AG09319 (cell line): ENCODE measurements around the gene CDCA4.
"Not testable (repeated sequence)": the region's sequence is repeated elsewhere in the genome, so short reads cannot be mapped to it uniquely, and the experiment has no call there.

Experiments
- DNase-seq: peaks from one replicate; pipeline ENCODE4 v3.0.0-alpha.2; 2010; ENCODE audit warnings: low read depth; ENCODE audit errors: extremely low read depth
- CTCF ChIP-seq: IDR thresholded peaks from 2 replicates; pipeline ENCODE4 v1.5.1; 2011; ENCODE audit warnings: low read depth, mild to moderate bottlenecking, inconsistent platforms, low read length, moderate library complexity

CDCA4 gene

DNA sequence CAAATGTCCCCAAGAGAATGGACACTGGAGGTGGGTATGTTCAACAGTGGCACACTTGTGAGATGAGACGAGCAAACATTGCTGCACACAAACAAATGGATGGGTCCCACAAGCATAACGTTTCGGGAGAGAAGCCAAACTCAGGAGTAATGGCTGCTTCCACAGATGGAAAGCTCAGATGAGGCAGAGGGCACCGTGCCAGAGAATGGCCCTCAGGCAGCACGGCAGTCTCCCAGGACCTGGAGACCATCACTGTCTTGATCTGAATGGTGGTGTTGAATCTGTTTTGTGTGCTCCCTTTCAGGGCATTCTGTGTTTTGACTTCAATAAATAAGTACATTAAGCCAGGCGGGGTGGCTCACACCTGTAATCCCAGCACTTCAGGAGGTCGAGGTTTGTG is 8.5 kb upstream of the CDCA4 start:
- no peak for DNase-seq
- no peak for TF ChIP-seq CTCF

- TF ChIP-seq CTCF: no peak
- no peak for DNase-seq
Measured at GRCh38 chr14:105028251-105028927, 7.5 kb upstream of the CDCA4 start.

- DNase-seq: not testable (repeated sequence)
Measured at GRCh38 chr14:105027718-105028117, 6.8 kb upstream of the CDCA4 start.

DNA sequence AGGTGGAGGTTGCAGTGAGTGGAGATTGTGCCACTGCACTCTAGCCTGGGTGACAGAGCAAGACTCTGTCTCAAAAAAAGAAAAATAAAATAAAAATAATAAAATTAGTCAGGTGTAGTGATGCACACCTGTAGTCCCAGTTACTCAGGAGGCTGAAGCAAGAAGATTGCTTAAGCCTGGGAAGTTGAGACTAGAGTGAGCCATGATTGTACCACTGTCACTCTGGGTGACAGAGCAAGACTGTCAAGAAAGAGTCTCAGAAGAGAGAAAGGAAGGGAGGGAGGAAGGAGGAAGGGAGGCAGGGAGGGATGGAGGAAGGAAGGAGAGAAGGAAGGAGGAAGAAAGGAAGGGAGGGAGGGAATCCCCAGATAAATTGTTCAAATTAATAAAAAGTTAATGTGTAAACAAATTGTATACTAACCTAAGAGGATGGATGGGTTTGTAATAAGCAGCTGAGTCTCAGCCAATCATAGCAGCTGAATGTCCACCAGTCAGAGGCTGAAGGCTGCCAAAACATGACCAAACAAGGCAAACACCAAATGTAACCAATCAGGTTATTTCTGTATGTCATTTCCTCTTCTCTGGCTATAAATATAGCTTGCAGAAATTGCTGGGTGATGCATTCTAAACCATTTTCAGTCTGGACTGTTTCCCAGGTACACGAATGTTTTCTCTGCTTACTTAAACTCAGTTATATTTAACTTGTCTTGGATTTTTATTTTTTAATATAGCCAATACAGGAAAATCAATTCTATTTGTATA is 6.1 kb upstream of the CDCA4 start:
- TF ChIP-seq CTCF: no peak
- no peak for DNase-seq

DNA sequence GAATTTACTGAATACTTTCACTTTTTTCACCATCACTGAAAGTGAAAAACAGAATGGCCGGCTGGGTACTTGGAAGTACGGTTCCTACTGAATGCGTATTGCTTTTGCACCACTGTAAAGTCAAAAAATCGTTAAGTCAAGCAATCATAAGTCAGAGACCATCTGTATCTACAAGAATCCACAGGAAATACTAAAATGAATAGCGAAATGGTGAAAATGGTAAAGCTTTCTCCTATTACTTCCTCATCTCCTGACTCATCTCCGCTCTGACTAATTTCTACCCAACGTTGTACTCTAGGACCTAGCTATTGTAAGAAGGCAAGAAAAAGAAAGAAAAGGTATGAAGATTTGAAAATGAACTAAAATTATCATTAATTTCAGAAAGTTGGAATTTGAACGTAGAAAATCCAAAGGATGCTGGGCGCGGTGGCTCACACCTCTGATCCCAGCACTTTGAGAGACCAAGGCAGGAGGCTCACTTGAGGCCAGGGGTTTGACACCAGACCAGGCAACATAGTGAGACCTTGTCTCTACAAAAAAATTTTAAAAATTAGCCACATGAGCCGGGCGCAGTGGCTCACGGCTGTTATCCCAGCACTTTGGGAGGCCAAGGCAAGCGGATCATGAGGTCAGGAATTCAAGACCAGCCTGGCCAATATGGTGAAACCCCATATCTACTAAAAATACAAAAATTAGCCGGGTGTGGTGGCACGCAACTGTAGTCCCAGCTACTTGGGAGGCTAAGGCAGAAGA is 5.3 kb upstream of the CDCA4 start:
- no peak for DNase-seq
- TF ChIP-seq CTCF: no peak

GRCh38 chr14:105025429-105025828 is 4.5 kb upstream of the CDCA4 start:
- DNase-seq: no peak
- no peak for TF ChIP-seq CTCF

GRCh38 chr14:105023791-105024480 is 3.1 kb upstream of the CDCA4 start:
- no peak for DNase-seq

More at GRCh38 chr14:105023791-105024480, 3.1 kb upstream of the CDCA4 start:
- no peak for TF ChIP-seq CTCF
